HUES6 (cell line): ENCODE data around the gene BUB1B.
A peak's percentile ranks its signal among the peaks of the same experiment; 100 is the strongest.

ENCODE experiments used
- H3K27ac ChIP-seq: 2 replicates; pipeline ENCODE4 v1.7.0; 2013; ENCODE audit warnings: low read depth, mild to moderate bottlenecking, low read length, inconsistent platforms
- H3K27me3 ChIP-seq: 2 replicates; pipeline ENCODE4 v1.6.1; 2013; ENCODE audit warnings: low read length; ENCODE audit not compliant: control insufficient read depth, insufficient read depth
- H3K36me3 ChIP-seq: 2 replicates; pipeline ENCODE4 v1.6.1; 2013; ENCODE audit warnings: low read length; ENCODE audit not compliant: control insufficient read depth, insufficient read depth
- H3K4me1 ChIP-seq: 2 replicates; pipeline ENCODE4 v1.6.1; 2013; ENCODE audit warnings: low read length; ENCODE audit not compliant: control insufficient read depth, insufficient read depth
- H3K4me3 ChIP-seq: 2 replicates; pipeline ENCODE4 v1.5.1; 2013; ENCODE audit warnings: low read depth, low read length
- H3K9ac ChIP-seq: one replicate; pipeline ENCODE4 v1.6.1; 2013; ENCODE audit warnings: mild to moderate bottlenecking, low read length
- H3K9me3 ChIP-seq: 2 replicates; pipeline ENCODE4 v1.6.1; 2013; ENCODE audit warnings: low read depth, low read length; ENCODE audit not compliant: control insufficient read depth, insufficient read depth

Gene BUB1B

DNA sequence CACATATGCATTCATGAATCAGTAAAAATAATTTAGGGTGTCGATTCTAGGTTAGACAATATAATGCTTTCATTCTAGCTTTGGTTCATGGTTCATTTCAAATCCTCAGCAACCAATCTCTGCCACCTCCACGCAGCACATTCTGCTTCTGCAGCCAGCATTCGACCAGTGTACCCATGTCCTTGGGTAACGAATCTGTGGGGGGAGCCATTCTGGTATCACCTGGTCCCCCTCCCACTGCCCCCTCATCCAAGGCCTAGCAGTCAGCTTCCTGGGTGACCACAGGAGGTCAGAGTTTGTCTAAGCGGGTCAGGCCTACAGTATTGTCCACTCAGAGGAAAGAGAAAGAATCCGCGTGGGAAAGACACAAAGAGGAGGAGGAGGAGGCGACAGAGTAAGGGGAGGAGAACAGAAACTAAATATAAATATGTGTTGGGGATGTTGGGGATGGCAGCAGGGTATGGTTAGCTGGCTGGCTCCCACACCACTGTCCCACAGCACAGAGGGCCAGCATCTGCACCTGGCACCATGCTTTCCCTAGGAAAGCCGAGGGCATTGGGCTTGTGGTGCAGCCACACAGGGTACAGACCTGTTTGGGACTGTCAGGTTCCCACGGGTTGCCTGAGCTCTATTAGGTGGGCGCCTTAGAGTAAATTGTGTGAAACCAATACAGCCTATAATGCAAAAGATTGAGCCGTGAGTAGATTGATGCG lies 90.1 kb downstream of the BUB1B start:
- Histone ChIP-seq H3K36me3 (no peaks in the 10 kb centered on the region), H3K9me3 (no peaks in the 10 kb centered on the region), H3K9ac (no peak overlapping the region), H3K4me3 (no peak overlapping the region), H3K4me1 (peaks cover 9% of the 10 kb centered on the region), H3K27ac (no peak overlapping the region), H3K27me3 (peaks cover 57% of the 10 kb centered on the region)

DNA sequence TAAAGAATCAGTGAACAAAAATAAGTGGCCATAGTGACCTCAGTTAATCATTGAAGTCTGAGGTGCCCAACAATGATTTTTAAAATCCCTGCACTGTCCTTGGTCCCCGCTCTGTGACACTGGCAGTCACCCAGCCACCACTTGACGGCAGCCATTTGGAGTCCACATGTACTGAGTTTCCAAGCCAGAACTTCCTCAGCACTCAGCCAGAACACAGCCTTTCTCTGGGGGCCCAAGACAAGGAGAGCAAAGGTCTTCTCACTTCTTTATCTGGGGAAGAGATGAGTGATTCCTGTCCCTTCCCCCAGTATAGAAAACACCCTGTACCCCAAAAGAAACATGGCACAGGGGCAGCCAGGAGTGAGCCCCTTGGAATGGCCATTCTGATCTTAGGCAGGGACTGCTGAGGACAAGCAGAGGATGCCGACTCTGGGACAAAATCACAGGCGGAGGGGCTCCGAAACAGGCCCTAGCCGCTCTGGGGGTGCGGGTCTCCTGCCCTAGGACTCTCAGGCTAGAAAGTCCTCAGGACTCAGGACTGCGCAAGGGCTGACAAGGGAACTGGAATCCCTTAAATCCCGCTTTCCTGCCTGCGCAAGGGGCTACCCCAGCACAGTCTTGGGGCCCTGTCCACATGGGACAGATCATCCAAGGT lies 90.7 kb downstream of the BUB1B start:
- Histone ChIP-seq H3K4me1 (peaks cover 9% of the 10 kb centered on the region), H3K27me3 (peaks cover 57% of the 10 kb centered on the region), H3K9ac (no peak overlapping the region), H3K9me3 (no peaks in the 10 kb centered on the region), H3K27ac (no peak overlapping the region), H3K4me3 (peak overlapping the region; percentile 62), H3K36me3 (no peaks in the 10 kb centered on the region)

DNA sequence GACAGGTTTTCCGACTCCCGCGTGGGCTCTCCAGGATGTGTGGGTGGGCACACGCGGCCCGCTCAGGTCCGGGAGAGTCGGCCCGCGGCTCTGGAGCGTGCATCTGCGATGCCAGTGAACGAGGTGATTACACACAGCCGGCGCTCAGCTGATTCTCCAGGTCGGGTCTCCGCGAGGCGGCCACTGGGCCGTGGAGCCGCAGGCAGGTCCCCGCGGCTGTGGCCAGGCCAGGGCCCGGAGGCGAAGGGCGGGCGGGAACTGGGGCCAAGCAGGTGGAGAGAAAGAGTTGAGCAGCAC lies 91.2 kb downstream of the BUB1B start:
- Histone ChIP-seq H3K27ac (no peak overlapping the region), H3K27me3 (peaks cover 57% of the 10 kb centered on the region), H3K9me3 (no peaks in the 10 kb centered on the region), H3K9ac (no peak overlapping the region), H3K4me3 (peak overlapping the region; percentile 62), H3K4me1 (peaks cover 12% of the 10 kb centered on the region), H3K36me3 (no peaks in the 10 kb centered on the region)

DNA sequence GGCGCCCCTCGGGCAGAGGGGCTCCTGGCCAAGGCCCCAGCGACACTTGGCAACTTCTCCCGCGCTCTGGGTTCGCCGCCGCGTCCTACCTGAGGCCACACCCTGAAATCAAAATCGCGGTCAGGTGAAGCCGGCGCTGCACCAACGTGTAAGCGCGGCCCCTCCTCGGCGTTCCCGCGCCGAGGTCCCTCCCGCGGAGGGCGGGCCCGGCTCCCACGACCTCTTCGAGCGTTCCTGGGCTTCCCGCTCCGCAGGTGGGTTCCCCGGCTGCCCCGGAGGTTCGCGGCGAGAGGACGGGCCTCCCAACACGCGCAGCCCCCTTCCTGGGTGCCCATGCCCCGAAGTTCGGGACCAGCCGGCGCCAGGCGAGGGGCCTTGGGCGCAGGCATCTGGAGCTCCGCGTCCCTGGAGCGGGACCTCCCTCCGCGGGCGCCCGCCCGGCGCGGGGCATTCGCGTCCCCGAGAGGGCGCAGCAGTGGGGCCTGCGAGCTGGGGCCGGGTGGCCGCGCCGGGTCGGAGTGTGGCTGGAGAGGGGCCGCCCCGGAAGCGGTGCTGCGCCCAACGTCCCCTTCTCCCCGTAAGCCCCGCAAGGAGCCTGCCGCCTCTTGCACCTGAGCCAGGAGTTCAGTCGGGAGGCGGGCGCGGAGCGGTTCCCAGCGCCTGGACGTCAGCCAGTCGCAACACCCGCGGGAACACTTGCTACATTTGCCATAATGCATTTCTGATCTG lies 91.7 kb downstream of the BUB1B start:
- no peaks in the 10 kb centered on the region for H3K9me3 ChIP-seq
- H3K4me1 ChIP-seq = peaks cover 17% of the 10 kb centered on the region
- no peaks in the 10 kb centered on the region for H3K36me3 ChIP-seq
- H3K27me3 ChIP-seq = peaks cover 57% of the 10 kb centered on the region
- peak overlapping the region; percentile 59 for H3K9ac ChIP-seq
- peak overlapping the region; percentile 62 for H3K4me3 ChIP-seq
- no peak overlapping the region for H3K27ac ChIP-seq

DNA sequence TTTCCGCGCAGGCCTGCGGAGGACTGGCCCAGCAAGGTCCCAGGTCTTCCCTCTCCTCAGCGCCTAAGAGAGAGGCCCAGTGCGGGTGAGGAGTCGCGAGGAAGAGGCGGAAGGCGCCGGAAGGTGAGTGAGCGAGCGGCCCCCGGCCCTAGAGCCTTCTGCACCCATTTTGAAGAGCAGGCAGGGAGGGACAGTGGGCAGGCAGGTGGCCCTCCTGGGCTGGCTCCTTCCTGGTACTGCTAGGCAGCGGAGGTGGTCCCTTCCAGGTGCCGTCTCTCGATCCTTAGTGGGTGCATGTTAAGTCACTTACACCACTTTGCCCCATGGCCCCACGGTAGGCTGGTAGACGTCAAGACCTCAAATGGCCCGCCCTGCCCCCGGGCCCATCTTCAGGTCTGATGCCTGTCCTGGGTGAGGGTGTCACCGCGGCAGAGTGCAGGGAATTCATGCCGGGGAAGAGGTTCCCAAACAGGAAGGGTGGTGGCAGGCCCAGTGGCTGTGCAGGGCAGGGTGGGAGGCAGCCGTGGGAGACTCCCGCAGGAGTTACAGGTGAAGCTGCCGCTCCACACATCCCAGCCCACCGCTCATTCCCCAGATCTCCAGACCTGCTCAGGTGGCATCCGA lies 92.4 kb downstream of the BUB1B start:
- Histone ChIP-seq H3K36me3 (no peaks in the 10 kb centered on the region), H3K4me1 (peaks cover 24% of the 10 kb centered on the region), H3K9me3 (no peaks in the 10 kb centered on the region), H3K9ac (peak overlapping the region; percentile 13), H3K4me3 (peak overlapping the region; percentile 62), H3K27ac (no peak overlapping the region), H3K27me3 (peaks cover 53% of the 10 kb centered on the region)

DNA sequence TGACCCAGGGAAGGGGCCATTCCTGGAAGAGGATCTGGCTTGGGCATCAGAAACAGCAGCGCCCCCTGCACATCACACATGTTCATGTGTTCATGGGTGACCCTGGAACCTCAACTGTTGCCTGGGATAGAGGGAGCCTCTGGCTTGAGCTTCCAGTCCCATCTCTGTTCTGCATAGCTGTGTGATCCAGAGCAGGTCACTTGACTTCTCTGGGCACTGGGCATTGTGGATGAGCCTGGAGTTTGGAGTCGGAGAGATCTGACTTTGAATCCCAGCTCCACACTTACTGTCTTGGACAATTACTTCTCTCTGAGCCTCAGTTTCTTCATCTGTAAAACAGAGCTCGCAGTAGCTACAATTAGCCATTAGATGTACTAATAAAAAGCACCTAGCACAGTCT lies 93.6 kb downstream of the BUB1B start:
- Histone ChIP-seq H3K27me3 (peaks cover 53% of the 10 kb centered on the region), H3K9me3 (no peaks in the 10 kb centered on the region), H3K36me3 (no peaks in the 10 kb centered on the region), H3K4me3 (no peak overlapping the region), H3K9ac (no peak overlapping the region), H3K27ac (no peak overlapping the region), H3K4me1 (peaks cover 34% of the 10 kb centered on the region)

DNA sequence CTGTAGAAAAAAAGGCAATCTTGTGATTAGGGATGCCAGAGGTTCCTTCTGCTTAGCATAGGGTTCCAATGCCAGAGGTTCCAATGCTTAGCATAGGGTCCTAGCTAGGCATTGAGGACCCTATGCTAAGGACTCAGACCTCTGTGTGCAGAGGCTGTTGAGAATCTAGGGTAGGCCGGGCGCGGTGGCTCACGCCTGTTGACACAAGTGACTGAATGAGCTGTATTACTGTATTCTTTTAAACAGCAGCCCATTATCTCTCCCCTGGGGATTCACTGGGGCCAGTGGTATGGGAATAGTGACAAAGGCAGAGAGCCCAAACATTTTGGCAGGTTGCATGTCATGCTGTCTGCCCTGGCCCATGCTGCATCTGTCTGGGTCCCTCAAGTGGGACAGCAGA lies 94.2 kb downstream of the BUB1B start:
- H3K27me3 ChIP-seq = peaks cover 47% of the 10 kb centered on the region
- H3K9ac ChIP-seq = no peak overlapping the region
- no peaks in the 10 kb centered on the region for H3K36me3 ChIP-seq
- H3K27ac ChIP-seq = no peak overlapping the region
- peaks cover 34% of the 10 kb centered on the region for H3K4me1 ChIP-seq
- no peak overlapping the region for H3K4me3 ChIP-seq
- no peaks in the 10 kb centered on the region for H3K9me3 ChIP-seq

DNA sequence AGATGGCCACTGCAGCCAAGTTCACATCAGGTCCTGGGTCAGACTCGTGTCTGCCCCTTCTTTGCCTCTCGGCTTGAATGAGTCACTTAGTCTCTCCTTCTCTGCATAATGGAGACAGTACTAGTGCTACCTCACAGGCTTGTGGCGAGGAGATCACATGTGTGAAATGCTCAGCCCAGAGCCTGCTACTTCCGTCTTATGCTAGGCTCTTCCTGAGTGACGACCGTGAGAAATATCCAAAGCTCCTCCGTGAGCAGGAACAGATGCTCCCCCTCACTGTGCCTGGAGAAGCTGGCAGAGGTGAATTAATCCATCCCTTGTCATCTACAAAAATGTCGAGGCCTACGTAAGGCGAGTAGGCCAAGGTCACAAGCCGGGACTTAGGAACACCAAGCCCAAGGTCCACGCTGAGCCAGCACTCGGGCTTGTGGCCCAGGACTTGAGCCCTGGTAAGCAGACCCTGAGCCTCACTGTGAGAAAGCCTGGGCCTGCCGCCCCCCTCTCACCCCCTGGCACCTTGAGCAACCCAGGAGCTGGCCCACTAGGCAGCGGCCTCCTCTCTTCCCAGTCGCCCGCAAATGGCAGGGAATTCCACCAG lies 95.9 kb downstream of the BUB1B start:
- Histone ChIP-seq H3K4me1 (peaks cover 34% of the 10 kb centered on the region), H3K9me3 (no peaks in the 10 kb centered on the region), H3K36me3 (no peaks in the 10 kb centered on the region), H3K4me3 (no peak overlapping the region), H3K27ac (no peak overlapping the region), H3K27me3 (peaks cover 32% of the 10 kb centered on the region), H3K9ac (no peak overlapping the region)

DNA sequence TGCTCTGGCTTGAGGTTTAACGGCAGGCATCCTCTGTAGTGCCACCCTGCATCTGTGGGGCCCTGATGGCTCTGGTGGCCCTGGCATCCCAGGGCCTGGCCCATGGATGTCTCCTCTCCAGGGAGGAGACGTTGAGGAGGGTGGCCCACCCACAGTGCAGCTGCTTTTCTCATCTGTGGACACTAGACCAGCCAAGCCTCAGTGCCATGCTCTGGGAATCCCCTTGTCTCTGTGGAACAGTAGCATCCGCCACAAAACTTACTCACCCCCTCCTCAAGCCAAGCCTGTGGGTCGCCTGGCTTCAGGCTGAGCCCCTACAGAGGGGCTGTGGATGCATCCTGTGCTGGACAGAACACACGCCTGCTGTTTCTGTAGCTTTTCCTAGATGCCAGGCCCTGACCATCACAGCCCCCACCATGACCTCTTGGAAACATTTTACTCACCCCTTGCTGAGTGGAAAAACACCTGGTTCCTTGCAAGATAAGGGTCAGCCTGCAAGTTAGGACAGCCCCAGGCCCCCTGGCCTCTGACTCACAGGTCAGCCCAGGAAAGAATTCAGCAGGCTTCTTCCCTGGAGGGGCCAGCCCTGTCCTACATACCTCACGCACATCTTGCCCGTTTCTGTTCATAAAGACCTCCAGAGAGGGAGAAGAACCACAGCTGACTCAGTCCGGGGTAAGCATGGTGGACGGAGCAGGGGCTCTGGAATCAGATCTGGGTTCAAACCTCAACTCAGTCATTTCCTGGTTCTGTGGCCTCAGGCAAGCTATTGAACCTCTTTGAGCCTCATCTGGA lies 97.0 kb downstream of the BUB1B start:
- H3K27ac ChIP-seq = no peak overlapping the region
- peak overlapping the region; percentile 44 for H3K9ac ChIP-seq
- peaks cover 32% of the 10 kb centered on the region for H3K4me1 ChIP-seq
- H3K9me3 ChIP-seq = no peaks in the 10 kb centered on the region
- H3K27me3 ChIP-seq = peaks cover 21% of the 10 kb centered on the region
- H3K36me3 ChIP-seq = no peaks in the 10 kb centered on the region
- H3K4me3 ChIP-seq = no peak overlapping the region

DNA sequence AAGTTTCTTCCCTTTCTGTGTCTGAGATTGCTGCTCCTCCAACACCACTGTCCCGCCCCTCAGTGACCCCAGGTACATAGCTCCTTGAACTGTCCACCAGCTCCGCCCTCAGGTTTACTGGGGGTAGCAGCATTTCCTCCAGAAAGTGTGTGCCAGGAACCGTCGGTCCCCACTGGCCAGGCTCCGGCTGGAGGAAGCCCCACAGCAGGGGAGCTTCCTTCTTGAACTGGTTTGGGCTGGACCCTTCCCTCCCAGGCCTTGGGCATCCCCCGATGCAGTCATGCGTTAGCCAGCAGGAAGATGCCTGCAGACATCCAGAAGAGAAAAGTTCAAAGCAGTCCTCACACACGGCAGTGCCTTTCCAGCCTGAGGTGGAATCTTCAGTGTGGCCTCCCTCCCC lies 97.7 kb downstream of the BUB1B start:
- no peaks in the 10 kb centered on the region for H3K9me3 ChIP-seq
- H3K4me3 ChIP-seq = no peak overlapping the region
- H3K27me3 ChIP-seq = peaks cover 14% of the 10 kb centered on the region
- no peak overlapping the region for H3K27ac ChIP-seq
- peaks cover 26% of the 10 kb centered on the region for H3K4me1 ChIP-seq
- peak overlapping the region; percentile 44 for H3K9ac ChIP-seq
- no peaks in the 10 kb centered on the region for H3K36me3 ChIP-seq
